Measurements from ENCODE around the gene MGLL.

The MGLL gene

DNA sequence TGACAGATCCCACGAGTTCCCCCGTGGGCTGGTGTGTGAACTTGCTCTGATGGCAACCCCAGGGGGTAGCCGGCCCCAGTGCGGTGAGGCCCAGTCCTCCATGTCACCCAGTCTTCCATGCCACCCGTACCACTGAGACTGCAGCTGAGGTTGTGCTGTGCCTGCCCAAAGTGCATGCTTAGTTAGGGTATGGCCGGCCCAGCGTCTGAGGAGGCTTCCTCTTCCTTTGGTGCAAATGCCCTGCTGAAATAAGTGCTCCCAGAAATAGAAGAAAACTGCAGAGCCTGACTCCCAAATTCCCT is 31.5 kb downstream of the MGLL start:
- H3K4me3 ChIP-seq (ENCODE audit: low read depth, low read length) = no peak overlapping the region

DNA sequence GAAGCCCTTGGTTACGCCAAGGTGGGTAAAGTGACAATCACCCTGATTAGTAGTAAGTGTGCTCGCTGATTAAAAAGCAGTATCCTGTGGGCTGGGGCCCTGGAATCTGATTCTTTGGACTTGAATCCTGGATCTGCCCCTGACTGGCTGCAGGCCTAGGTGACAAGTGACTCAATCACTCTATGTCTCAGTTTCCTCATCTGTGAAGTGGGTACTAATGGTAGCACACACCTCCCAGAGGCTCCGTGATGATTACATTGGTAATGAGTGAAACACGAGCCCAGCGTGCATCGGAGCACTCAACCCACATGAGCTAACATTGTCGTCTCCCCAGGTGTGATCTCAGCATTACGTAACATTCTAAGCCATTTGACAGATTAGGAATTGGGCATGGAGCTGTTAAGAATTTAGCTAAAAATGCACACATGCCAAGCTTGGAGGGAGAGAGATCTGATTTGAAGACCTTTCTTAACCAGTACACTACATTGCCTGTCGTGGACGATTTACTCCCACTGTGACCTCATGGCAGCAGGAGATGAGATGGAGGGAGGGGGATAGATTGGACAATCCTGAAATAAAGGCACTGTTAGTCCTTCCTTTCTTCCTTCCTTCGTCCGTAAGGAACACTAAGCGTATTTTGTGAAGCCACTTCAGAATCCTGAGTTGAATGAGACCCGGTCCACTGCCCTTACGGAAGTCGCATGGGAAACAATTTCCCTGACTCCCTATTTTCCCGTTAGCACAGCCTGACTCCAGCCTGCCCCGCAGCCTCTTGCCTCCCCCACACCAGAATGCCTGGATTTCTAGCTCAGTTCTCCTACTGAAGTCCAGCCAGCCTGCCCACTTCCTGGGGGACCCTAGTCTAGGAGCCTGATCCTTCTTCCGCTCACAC is 32.1 kb downstream of the MGLL start:
- no peak overlapping the region for H3K4me3 ChIP-seq (ENCODE audit: low read depth, low read length)

DNA sequence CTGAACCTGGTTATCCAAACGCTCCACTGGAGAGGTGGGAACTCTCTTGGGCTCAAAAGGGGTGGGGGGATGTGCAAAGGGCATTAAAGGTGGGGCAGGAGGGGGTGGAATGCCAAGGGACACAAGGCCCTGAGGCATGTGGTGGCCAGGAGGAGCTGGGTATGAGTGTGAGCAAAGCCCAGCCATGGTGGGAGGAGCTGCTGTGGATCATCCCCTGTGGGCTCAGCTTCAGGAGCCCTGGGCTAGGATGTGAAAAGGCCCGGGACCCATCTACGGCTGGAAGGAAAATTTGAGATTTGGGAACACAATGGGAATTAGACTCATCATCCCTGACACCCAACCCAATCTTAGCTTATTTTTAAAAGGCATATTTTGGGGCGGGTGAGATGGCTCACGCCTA is 33.3 kb downstream of the MGLL start:
- H3K4me3 ChIP-seq (ENCODE audit: low read depth, low read length) = no peak overlapping the region

DNA sequence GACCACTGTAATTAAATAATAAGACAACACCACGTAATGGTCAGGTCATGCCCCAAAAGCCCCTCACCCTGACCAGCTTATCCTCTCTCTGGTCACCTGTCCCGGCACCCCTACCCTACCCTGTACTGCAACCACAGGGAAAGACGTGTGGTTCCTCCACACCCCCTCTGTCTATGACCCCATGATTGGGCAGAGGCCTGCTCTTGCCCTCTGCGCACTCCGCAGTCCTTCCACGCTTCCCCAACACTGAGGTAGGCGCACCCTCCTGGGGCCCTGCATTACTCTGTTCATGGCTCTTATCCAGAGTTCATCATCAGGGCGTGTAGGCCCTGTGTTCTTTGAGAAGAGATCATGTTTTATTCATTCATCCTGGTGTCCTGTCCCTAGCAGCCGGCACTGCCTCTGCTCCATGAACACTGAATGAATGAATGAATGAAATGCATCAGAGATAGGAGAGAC is 33.8 kb downstream of the MGLL start:
- H3K4me3 ChIP-seq (ENCODE audit: low read depth, low read length) = no peak overlapping the region

DNA sequence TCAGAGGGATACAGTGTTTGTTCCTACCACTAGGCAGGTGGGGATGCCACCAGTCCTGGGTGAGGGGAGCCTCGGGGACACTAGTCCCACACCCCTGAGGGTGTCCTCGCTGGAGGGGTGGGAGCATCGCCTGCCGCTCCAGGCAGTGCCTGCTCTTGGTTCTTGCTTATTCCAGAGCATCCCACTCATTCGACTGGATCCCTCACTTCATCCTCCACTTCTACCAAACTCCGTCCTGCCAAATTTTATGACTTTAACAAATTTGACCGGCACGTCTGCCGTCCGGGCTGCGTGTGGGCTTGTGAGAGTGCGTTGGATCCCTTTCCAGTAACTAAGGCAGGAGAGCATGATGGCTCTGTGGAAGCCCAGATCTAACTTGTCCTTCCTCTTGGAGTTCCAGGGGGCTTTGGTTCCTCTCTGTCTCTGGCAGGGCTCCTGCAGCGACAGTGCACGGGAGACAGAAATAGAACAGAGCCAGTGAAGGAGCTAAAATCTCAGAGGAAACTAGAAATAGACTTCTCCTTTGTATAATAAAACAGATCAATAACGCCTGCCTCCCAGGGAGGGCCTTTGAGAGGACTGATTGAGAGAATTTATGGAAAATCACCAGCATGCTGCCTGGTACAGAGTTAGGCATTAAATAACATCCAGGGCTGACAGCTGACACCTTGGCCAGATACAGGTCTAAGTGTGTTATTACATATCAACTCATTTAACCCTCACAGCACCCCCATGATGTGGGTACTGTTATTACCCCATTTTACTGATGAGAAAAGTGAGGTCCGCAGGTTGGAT is 34.5 kb downstream of the MGLL start:
- no peak overlapping the region for H3K4me3 ChIP-seq (ENCODE audit: low read depth, low read length)

DNA sequence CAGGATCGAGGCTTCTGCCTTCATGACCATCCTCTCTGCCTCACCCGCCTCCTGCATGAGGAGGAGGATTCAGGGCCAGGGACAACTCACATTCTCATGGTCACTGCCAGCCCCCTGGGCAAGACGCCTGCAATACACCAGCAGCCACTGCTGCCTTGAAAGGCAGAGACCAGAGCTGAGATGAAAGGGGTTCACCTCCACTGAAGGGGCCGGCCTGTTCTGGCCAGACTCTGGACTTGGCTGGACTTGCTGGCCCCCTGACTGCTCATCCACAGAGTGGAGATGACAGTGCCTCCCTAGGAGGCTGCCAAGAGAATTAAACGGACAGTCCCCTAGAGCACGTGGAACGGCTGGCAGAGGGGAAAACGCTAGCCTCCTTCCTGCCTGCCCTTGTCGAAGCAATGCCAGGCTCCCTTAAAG is 35.2 kb downstream of the MGLL start:
- no peak overlapping the region for H3K4me3 ChIP-seq (ENCODE audit: low read depth, low read length)

DNA sequence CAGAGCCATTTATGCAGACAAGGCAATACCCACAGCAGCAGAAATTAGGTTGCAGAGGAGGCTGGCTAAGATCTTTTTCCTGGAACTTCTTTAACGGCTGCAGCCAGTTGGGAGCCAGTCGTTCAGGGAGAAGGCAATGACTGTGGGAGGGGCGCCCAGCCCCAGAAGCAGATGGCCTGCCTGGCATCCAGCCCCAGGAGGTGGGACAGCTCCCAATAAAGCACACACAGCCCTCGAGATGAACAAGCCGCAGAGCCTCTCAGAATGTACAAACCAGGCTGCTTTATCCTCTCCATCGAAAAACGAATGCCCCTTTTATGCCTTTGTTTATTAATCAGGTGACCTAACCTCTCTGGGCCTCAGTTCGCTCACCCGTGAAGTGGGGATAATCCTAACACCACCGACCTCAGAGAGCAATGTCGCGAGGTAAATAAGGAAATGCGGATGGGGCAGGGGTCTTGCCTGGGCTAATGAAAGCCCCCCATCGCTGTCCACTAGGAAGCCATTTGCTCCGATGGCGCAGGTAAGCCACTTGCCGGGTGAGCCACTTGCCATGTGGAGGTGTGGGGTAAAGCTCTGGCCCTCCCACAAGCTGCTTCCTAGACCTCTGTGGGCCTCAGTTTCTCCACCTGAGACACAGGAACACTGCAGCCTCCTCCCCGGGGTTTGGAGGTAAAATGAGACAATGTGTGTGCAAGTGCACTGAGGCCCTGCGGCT is 35.8 kb downstream of the MGLL start:
- H3K4me3 ChIP-seq (ENCODE audit: low read depth, low read length) = no peak overlapping the region

DNA sequence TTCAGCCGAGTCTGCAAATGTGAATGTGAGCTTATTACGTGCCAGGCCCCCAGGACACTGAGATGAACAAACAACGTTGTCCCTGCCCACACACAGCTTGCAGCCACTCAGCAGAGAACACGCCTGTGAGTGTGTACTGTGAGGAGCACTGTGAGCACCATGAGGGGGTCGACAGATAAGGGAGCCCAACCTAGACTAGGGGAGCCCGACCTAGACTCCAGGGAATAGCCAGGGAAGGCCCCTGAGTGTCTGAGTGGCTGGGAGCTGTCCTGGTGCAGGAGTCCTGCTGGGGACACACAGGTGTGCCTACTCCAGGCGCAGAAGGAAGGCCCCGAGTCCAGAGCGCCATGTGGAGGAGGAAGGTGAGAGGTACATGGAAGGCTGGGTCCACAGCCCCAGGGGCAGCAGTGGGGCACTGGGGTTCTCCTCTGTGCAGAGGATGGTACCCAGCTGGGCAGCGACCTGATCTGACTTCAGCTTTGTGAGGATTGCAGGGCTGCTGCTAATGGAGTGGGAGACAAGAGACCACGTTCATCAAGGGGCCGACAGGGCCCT is 36.5 kb downstream of the MGLL start:
- H3K4me3 ChIP-seq (ENCODE audit: low read depth, low read length) = no peak overlapping the region

DNA sequence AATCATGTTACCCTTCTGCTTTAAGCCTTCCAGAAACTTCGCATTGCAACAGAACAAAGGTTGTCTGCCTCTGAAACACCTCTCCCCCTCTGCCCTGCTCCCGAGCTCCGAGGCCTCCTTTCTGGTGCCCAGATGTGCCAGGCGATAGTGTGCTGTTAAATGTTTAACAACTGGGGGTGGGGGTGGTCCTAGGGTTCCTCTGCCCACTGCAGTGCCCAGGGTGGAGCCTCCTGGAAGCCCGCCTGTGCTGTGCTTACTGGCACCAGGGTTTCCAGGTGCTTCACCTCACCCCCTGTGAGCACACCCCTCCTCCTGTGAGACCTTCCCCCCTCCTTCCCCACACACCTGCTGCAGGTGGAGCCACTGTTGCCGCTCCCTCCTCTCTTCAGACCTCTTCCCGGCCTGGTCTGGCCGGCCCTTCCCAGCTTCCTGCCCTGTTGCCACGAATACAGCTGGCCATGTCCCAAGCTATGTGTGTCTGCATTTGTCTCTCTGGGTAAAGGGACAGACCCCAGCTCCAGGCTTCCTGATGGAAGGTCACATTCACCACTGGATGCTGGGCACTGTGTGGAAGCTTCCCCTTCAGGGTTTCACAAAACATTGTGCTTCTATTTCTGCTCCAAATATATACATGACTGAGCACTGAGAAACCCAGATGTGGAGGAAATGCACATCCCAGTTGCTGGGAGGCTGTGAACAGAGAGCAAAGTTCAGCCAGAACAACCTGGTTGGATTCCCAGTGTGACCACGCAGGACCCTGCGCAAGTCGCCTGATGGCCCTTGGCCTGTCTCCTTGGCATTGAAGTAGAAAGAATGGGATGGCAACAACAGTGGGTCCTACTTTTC is 37.2 kb downstream of the MGLL start:
- no peak overlapping the region for H3K4me3 ChIP-seq (ENCODE audit: low read depth, low read length)

DNA sequence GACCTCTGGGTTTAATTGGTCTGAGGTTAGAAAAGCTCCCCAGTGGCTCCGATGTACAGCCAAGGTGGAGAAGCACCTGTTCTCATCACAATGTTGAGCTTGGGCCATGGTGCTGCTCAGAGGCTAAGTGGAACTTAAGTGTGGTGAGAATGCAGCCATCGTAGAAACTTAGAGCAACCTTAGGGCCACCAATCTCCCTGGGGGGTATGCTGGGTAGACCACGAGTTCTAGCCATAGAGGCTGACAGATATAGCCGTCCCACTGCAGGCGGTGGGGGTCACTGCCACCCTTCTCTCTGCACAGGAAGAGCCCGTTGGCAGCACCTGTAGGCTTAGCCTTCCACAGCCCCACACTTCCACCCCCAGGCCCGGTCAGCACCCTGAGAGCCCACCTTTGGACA is 38.0 kb downstream of the MGLL start:
- no peak overlapping the region for H3K4me3 ChIP-seq (ENCODE audit: low read depth, low read length)

DNA sequence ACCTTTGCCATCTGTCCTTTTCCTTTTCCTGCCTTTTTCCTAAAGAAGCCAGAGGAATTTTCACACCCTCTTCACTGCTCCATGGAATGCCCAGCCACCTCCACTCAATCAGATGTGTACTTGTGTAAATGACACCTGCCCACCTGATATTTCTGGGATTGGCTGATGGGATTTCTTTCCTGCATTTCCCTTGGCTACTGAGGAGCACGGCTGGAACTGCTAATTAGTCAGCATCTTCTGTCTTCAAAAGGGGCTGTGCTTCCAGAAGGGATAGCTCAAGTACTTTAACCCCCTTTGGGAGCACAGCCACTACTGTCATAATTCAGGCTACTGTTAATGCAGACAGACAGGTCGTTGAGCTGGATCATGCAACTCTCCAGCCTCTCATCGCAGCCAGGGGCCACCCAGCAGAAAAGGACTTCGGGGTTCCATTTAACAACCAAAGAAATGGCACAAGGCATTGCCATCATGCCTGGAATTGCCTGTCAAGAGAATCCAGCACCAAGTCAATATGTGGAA is 38.6 kb downstream of the MGLL start:
- no peak overlapping the region for H3K4me3 ChIP-seq (ENCODE audit: low read depth, low read length)

DNA sequence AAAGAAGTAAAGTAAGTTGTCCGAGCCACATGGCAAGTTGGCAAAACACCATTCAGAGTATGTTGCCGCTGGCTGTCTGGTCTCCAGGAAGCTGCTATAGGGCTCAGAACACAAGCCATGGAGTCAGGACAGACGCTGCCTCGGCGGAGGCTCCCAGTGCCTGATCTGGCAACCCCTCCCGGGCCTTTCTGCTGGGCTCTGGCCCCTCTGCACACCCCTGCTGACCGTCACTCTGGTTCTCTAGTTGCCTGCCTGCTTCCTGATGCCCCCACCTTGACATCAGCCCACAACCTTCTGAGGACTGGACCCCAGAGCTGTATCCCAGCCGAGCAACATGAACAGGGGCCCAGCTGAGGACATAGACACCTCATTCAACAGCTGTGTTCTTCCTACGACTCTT is 39.1 kb downstream of the MGLL start:
- H3K4me3 ChIP-seq (ENCODE audit: low read depth, low read length) = no peak overlapping the region

DNA sequence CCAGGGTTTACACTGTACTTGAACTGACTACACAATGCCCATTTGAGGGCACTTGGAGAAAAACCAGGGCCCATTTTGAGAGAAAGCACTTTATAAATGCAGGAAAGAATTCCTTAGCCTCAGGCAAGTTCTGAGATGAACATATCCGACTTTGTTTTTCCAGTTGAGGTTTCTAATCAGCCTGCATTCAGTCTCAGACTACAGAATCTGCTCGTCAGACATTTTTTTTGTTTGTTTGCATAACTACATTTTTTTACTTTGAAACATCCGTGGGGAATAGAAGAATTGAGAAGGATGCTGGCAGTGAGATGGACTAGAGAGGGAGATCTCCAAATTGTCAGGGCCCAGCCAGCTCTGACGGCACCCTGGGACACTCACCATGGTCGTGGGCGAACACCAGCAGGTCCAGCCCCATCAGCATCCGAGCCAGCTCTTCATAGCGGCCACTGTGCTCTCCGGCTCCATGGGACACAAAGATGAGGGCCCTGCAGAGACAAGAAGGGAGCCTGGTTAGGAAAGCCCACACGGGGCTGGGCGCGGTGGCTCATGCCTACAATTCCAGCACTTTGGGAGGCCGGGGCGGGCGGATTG is 40.8 kb downstream of the MGLL start:
- H3K4me3 ChIP-seq (ENCODE audit: low read depth, low read length) = no peak overlapping the region

DNA sequence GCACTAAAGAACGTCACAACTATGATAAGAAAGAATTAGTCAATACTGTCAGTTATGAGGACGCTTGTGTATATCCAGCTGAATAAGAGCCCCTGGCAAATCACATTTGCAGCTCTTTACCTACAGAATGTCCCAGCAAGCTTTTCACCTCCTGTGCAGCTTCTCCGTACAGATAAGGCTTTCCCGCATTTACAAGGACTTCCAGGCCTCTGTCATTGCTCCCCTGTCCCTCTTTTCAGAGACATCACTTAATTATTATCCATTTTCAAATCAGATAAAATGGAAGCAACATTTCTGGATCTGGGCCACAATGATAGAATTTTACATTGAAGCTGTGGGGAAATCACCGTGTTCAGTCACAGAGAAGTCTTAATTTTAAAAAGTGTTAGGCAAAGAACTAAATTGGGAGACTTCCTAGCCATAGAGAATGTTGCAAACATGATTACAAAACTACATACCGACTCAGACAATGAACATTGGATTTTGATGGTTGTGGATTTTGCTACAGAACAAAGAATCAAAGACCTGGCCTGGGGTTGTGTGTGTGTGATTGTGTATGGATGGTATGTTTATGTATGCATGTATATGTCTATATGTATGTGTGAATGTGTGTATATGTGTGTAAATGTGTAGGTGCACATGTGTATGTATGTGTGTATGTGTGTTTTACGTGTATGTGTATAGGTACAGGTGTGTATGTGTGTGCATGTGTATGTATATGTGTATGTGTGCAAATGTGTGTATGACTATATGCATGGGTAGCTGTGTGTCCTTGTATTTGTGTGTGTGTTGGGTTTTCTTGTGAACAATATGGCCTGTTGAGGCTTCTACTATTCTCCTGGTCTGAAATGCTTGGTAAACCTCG is 41.5 kb downstream of the MGLL start:
- no peak overlapping the region for H3K4me3 ChIP-seq (ENCODE audit: low read depth, low read length)

DNA sequence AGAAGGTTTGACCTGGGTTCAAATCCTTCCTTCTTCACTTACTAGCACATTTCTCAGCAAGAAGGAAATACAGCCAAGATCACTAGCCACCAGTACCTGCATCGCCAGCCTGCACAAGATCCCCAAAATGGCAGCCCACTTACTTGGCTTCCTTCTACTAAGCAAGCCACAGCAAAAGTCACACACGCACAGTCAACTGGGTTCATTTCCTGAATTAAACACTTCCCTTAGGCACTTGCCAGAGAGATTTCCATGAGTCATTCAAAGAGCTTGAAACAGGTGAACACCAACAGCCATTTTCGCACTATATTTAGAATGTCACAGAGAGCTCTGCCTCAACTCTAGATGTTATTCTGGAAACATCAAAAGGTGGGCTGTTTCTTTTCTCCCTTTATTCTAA is 42.6 kb downstream of the MGLL start:
- no peak overlapping the region for H3K4me3 ChIP-seq (ENCODE audit: low read depth, low read length)

DNA sequence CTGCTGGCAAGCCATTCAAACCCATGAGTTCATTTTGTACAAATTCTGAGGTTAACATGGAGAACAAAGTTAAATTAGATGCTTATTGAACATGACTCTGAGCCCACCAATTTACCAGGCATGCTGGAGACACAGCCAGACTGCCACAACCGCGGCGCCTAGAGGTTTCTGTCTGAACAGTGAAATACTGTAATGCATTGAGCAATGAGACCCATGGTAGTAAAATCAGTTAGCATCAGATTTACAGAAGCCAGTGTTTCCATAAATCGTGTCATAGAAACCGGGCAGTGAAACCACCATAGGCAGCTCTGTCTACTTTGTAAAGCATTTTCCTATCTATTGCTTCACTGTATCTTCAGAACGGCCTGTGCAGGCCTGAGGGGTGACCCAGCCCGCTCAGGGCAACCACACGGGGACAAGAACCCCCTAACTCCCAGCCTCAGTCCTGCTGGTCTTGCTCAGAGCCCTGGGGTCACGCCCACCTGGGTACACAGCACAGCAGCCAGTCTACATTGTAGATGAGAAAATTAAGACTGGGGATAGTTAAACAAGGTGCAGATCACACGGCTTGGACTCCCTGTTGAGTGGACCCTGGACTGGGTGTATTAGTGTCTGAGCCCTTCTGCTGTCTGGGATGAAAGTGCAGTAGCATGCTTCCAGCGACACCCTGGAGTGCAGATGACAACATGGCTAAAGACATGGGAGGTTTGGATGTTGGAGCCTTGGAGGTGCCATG is 44.2 kb downstream of the MGLL start:
- no peak overlapping the region for H3K4me3 ChIP-seq (ENCODE audit: low read depth, low read length)

DNA sequence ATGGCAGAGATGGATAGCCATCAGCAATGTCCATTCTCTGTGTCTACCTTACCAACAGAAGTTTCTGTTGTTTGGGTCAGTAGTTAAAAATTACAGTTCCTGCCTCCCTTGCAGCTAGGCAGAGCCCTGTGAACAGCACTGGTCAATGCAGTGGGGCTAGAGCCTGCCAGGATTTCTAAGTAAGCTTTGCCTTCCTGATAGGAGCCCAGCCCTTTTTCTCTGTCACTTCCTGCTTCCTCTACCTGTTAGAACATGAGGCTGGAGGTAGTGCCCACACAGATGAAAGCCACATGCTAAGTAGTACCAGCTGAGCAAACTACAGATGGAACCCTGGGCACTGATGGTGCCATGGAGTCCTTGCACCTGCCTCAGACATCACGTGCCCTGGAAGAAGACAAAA is 45.0 kb downstream of the MGLL start:
- H3K4me3 ChIP-seq (ENCODE audit: low read depth, low read length) = no peak overlapping the region

DNA sequence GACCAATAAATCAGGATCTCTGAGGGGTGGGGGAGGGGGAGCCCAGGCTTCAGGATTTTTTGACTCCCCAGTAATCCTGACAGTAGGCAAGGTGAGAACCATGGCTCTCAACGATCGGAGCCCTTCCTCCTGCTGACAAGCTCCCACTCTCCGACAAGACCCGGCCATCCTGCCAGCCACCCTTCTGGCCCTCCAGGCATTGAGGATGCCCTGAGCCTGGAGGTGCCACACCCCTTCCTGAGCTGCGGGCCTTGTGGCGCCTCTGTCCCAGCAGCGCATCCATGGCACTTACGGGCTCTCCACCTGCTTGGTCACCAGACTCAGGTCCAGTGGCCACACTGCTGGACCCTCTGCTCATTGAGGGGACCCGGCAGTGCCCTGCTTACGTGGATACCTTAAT is 46.0 kb downstream of the MGLL start:
- no peak overlapping the region for H3K4me3 ChIP-seq (ENCODE audit: low read depth, low read length)

Measured in iPS-11a (cell line).